ENCODE results near the gene GUCD1. TPM values are rescaled to one million over a fixed set of nuclear protein-coding genes. Genes with fewer than 3 reads are reported as not detected.
"Not testable (repeated sequence)": the region's sequence is repeated elsewhere in the genome, so short reads cannot be mapped to it uniquely, and the experiment has no call there.

GUCD1 gene
- total RNA-seq, 1 donor = 306 TPM

DNA sequence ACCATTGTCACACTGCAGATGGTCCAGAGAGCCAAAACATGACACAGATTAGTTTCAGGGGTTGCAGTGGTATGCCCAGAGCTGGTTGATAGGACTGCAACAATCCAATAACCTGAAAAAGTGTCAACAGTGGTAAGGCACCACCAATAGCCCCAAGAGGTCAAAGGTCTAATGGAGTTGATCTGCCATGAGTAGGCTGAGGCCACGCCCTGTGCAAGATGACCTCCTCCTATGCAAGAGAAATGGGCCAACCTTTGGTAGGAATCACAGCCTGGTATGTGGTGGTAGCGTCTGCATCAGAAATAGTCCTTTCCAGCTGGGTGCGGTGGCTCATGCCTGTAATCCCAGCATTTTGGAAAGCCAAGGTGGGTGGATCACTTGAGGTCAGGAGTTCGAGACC, 19.6 kb downstream of the GUCD1 start:
- DNase-seq (ENCODE audit: low read depth in 2 of 3, low spot score in 2 of 3) = no peak

DNA sequence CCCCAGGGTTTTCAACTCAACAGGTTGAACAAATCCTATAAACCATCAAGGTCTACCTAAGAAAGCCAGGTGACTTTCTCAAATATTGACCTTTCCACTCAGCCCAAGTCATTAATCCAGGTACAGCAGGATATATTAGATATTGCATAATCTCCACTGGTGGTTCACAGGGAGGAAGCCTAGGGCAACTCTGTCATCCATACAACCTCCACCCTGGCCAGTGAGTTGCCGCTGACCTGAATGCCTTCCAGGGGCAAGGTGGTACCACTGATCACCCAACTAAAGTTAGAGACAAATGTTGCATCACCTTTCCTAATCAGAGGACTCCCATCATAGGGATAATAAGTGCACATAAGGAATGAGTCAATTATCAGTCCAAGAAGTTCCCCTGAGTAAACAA, 22.9 kb downstream of the GUCD1 start:
- no peak for DNase-seq (ENCODE audit: low read depth in 2 of 3, low spot score in 2 of 3)

DNA sequence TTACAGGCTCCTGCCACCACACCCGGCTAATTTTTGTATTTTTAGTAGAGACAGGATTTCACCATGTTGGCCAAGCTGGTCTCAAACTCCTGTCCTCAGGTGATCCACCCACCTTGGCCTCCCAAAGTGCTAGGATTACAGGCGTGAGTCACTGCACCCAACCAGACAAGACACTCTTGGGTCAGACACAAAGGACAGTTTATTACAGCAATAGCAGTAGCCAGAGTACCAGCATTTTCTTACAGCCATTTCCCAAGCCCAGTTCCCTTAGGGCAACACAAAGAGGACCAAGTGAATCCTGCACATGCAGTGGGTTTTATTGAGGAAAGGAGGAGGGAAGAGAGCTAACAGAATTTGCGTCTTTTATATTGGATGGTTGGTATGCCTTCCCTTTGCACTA, 24.0 kb downstream of the GUCD1 start:
- not testable (repeated sequence) for DNase-seq (ENCODE audit: low read depth in 2 of 3, low spot score in 2 of 3)

DNA sequence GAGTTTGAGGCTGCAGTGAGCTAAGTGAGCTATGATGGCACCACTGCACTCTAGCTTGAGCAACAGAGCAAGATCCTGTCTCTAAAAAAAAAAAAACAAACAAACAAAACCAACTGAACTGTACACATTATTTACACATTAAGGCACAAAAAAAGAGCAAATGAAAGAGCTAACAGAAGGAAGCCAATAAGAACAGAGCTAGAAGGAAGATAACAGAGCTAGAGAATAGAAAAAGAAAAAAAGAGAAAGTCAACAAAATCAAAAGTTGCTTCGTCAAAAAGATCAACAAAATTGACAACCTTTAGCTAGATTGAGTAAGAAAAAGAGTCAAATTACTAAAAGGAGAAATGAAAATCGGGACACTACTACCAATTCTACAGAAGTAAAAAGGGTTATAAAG, 25.0 kb downstream of the GUCD1 start:
- no peak for DNase-seq (ENCODE audit: low read depth in 2 of 3, low spot score in 2 of 3)

DNA sequence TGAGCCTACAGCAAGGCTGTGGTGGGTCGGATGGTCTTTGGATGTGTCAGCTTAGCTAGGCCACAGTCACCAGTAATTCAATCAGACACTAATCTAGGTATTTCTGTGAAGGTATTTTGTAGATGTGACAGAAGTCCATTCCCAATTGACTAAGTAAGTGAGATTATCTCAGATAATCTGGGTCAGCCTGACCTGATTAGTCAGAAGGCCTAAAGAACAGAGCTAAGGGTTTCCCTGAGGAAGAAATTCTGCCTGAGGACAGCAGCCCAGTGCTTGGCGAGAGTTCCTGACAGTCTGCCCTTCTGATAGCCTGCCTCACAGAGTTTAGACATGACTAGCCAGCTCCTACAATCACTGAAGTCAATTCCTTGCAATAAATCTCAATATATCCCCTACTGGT, 28.7 kb downstream of the GUCD1 start:
- DNase-seq (ENCODE audit: low read depth in 2 of 3, low spot score in 2 of 3) = no peak

DNA sequence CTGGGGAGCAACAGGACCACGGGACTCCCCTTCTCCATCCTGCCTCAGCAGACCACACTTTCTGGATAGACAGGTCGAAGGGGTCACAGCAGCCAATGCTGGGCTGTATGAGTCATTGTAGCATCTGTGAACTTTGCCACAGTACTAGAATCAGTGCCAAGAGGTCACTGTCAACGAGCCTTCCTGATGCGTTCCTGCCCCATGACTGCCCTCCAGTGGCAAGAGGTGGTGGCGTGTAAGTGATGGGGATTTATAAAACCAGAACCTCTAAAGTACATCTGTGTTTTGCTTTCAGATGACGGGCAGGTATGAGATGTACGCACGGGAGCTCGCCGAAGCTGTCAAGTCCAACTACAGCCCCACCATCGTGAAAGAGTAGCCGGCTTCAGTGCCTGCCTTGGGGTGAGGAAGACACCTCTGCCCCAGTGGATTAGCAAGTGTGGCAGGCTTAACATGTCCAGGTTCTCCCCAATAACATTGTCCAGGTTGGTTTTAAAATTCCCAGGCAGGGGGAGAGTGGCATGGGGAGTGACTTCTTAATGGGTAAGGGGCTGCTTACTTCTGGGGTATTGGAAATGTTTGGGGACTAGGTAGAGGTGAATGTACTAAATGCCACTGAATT, 29.4 kb downstream of the GUCD1 start:
- DNase-seq (ENCODE audit: low read depth in 2 of 3, low spot score in 2 of 3) = peak; percentile 47 to 87 (median 81)

DNA sequence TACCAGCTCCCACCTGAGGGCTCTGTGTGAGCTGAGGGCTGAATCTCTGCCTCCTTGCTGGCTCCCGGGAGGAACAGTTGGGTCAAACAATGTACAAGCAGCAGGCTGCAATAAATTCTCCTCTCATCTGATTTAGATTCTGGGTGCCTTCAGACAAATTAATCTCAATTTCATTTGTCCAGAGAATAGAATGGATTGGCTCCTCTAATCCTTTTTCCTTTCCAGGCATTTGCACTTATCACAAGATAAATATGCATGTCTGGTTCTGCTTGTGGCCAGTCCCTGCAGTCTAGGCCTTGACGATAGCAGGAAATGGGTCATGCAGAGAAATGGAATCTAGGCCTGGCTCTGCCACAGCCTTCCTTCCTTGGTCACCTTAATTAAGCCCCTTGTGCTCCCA, 31.1 kb downstream of the GUCD1 start:
- no peak for DNase-seq (ENCODE audit: low read depth in 2 of 3, low spot score in 2 of 3)

DNA sequence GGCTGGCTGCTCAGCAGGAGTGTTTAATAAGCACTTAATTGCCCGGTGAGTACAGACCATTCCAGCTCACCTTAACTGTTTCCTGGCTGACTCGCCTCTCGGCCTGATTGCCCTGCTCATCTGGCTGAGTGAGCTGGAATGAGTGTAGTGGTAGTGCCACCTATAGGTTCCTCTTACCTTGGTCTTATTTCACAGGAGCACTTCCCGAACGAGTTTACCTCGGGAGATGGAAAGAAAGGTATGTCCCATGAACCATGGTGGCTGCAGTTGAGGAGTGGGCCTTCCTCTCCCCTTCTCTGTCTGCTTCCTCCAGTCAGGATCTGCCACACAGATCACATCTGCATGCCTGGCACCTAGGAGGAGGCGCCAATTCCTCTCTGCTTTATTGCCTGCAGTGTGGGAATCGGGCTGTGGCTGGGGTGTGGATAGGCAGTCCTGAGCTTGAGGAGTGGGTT, 33.1 kb downstream of the GUCD1 start:
- peak in 1 of 3 donors; percentile 72 for DNase-seq (ENCODE audit: low read depth in 2 of 3, low spot score in 2 of 3)

DNA sequence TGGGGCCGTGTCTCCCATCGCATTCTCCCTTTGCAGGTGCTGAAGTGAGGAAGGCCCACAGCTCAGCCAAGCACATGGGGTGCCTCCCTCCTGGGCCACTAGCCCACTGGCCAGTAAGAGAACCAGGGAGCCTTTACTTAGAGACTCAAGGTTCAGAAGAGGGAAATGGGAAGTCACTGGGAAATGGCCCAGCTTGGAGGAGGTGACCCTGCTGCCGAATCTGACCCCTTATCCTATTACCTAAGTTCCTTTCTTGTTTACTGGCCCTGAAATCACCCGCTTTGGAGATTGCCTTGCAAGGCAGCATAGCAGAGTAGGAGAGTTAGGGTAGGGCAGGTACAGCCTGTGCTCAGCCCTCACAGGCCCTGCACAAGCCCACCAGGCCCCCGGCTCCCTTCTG, 35.4 kb downstream of the GUCD1 start:
- no peak for DNase-seq (ENCODE audit: low read depth in 2 of 3, low spot score in 2 of 3)

DNA sequence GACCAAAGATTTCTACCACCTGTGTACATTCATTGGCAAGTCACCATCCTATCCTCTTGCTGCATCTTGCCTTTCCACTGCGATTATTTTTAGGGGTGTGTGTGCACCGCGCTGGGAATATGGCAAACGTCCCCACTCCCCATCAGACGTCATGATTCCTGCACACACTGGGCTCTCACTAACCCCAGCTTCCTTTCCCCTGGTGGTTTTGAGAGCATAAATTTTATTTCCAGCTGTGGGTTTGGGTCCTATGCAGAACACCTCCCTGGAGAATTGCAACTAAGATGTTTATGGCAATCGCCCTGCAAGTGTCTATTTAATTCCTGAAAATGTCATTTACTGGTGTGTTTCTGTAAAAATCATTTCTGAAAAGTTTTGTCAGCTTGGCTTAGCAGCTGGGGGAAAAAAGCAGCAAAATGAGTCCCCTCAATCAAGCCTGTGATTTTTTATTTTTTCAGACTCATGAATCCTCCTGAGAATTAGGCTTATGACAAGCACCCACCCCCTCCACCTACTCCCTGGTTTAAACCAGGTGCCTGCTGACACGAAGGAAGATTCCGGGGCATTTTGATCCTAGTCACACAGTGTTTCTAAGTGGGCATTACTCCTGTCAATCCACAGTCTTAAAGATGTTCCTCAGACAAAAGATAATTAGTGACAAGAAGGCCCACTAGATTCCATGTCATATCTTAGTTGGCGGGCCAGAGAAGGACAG, 36.0 kb downstream of the GUCD1 start:
- DNase-seq (ENCODE audit: low read depth in 2 of 3, low spot score in 2 of 3) = peak in 1 of 3 donors; percentile 36

DNA sequence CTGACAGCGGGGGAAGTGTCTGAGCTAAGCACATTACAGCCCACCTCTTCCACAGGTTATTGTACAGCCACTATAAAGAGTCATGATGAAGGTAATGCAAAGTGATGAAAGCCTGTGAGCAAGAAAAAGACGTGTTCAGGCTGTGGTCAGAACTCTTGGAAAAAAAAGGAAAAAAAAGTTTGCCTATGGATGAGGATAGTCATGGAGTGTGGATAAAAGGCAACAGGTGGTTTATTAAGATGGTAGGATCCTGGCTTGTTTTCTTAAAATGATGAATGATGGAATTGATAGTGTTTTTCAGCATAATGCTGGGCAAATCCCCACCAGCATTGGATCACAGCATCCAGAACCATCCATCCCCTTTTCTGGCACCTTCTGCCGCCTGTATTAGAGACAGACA, 36.7 kb downstream of the GUCD1 start:
- no peak for DNase-seq (ENCODE audit: low read depth in 2 of 3, low spot score in 2 of 3)

DNA sequence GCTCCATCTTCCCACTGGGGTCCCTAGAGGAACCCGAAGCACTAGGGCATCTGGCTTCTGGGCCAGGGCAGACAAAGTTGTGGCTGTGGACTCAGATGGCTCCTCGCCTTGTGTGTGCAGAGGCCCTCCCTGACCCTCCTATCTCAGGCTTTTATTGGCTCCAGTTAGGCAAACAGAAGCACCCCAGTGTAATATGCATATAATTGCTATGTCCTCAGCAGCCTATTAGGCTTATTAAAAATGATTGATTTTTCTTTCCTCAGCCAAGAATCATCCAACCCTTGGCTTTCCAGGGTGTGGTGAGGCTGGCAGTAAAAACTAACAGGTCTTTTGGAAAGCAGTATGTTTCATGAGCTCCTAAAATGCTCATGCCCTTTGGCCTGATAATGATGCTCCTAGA, 37.5 kb downstream of the GUCD1 start:
- DNase-seq (ENCODE audit: low read depth in 2 of 3, low spot score in 2 of 3) = no peak

DNA sequence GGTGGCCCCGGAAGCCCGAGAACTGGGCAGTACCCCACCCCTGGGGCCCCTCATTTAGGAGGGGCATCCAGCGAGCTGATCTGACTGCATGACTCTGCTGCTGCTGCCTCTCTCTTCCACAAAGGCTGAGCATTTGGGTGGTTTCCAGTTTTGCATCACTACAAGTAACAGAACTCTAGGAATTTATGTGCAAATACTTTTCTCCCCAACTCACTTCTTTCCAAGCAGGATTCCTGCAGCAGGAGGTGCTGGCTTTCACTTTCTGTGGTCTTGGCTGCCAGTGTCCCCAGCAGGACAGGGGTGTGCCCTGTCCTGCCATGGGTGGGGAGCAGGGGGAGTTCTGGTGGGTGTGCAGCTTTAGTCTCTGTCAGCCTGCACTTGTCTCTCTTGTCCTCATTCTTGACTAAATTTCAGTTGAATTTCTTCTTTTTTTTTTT, 38.6 kb downstream of the GUCD1 start:
- DNase-seq (ENCODE audit: low read depth in 2 of 3, low spot score in 2 of 3) = peak in 2 of 3 donors; percentile 61 to 69

DNA sequence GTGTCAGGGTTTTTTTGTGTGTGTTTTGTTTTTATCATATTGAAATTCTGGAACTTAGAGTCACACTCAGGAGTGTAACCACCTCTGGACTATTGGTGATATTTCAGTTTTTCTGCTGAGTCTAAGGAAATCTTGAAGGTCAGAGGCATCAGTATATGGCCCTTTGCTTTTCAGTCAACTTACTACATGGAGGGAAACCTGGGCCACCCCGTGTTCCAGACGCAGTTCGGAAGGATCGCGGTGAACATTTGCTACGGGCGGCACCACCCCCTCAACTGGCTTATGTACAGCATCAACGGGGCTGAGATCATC, 40.0 kb downstream of the GUCD1 start:
- no peak for DNase-seq (ENCODE audit: low read depth in 2 of 3, low spot score in 2 of 3)

DNA sequence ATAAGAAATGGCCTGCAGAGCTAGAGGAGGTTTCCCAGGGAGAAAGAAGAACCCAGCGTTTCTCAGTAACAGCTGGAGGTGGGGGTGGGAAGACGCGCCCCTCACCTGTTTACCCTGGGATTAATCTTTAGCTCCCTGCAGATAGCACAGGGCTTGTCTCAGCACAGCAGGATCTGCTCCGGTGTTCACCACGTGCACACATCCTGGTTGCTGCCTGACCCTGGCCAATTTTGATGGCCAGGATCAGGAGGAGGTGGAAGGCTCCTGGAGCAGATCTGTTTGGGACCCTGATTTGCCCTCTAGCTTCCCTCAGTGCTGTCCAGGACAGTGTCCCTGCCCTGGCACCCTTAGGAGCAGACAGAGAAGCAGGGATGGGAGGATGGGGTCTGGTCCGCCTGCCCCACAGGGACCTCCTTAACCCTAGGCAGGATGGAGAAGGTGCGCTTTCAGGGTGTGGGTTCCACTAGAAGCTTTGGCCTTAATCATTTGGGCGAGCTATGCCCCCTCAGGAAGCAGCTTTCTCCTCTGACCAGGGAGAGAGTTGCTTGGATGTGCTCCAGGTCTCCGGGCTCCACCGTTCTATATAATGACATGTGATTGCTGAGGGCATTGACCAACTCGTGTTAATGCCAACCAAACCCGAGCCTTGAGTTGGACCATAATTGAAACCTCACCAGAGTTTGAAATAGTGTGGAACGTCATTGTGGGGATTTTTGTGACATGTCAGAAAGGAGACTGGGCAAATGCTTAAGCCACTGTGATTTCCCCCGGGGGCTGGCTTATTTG, 40.5 kb downstream of the GUCD1 start:
- DNase-seq (ENCODE audit: low read depth in 2 of 3, low spot score in 2 of 3) = no peak

DNA sequence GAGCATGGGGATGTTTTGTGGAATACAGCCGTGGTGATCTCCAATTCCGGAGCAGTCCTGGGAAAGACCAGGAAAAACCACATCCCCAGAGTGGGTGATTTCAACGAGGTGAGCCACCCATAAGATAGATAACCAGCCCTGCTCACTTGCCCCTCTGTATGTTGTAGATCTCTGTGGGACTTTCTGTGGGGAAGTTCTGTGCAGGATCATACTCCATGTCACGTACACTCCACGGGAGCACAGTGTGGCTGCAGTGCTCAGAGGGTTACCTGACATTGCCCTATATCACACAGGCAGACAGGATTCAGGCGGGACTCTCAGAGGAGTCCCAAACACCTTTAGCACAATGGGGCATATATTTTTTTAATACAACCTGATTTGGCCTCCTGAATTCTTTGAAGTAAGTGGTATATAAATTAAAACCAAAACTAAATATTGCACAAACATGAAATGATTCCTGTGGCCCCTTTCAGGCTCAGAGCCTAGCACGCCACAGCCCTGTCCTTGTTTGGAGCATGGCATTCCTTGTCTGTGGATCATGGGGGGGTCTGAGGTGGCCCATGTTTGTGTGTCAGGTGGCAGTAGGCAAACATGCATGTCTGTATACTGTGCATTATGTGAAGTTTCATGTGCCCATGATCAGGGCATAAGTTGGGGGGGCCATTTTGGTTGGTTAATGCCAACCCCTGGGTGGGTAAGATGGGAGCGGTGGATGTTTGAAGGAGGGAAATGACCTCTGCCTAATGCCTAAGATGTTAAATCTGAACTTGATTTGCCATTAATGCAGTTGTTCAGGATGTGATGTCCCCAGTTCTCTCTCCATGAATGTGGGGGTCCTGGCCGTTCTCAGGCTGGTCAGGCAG, 41.3 kb downstream of the GUCD1 start:
- no peak for DNase-seq (ENCODE audit: low read depth in 2 of 3, low spot score in 2 of 3)

DNA sequence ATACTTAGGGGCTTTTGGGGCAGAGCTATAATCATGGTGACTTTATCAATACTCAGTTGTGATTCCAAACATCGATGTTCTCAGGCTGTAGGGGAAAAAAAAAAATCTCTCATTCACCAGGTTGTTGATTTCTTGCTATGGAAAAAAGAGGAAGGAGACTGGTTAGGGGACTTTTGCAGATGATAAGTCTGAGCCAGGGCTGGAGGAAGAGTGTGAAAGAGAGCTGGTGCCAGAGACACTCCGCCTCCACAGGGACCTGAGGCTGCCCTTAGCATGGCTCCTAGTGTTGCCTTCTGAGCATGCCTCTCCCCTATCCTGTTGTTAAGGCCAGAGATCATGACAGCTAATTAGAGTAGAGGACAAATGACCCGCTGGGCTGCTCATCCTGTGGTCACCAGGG, 42.9 kb downstream of the GUCD1 start:
- DNase-seq (ENCODE audit: low read depth in 2 of 3, low spot score in 2 of 3) = peak in 2 of 3 donors; percentile 69 to 73

DNA sequence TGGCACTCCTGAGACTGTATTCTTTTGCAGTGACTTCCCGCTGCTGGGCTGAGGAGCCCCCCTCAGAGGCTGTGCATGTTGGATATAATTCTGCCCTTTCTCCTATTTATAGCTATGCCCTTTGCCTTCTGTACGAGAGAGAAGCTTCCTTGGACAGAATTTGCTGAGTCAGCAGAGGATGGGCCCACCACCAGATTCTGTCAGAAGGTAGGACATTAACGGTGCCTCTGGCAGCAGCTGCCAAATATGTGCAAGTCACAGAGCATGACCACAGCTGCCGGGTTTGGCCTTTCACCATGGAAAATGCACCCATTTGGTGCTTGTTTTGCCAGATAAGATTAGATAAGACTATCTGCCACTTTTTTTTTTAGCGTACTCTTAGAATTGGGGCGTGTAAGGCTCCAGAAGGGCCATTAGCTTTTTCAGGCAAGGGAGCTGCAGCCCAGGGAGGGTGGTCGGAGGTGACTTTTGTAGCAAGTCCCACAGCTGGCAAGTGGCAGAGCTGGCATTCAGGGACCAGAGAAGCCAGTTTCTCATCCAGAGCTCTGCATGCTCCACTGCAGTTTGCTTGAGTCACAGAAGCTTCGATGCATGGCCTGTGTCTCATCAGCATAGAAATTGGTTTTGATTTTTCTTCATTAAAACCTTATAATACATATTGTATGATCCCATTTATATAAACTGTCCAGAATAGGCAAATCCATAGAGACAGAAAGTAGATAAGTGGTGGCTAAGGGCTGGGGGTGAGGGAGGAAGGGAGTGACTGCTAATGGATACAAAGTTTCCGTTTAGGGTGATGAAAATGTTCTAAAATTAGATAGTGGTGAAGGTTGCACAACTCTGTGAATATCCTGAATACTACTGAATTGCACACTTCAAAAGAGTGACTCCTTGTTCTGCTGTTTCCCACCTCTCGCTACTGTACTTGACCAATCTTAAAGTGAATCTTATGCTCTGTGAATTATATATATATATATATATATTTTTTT, 44.0 kb downstream of the GUCD1 start:
- peak in 2 of 3 donors; percentile 71 to 89 for DNase-seq (ENCODE audit: low read depth in 2 of 3, low spot score in 2 of 3)

DNA sequence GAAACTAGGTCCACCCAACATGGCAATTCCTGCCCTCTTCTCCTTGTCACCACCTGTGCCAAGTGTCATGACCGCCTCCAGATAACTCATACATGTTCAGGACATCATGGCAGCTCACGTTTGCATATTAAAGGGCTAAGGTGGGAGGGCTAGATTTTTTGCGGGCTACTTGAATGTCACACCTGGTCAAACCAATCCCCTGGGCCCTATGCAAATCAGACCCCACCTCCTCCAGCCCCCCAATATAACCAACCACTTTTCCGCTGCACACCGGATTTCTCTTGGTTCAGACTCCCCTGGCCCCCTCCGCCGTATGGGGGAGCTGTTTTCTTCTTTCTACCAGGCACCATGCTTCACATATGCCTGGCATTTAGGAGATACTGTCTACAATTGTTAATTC, 47.2 kb downstream of the GUCD1 start:
- DNase-seq (ENCODE audit: low read depth in 2 of 3, low spot score in 2 of 3) = no peak

All from hematopoietic multipotent progenitor cell (in vitro differentiated cells).